ENCODE results near the gene CLASP1. TPM values are rescaled to one million over a fixed set of nuclear protein-coding genes. Genes with fewer than 3 reads are reported as not detected.
"Not testable (repeated sequence)": the region's sequence is repeated elsewhere in the genome, so short reads cannot be mapped to it uniquely, and the experiment has no call there.

Gene CLASP1
- polyA plus RNA-seq, 3 donors: 7.9 to 17.1 (median 16.2) TPM

DNA sequence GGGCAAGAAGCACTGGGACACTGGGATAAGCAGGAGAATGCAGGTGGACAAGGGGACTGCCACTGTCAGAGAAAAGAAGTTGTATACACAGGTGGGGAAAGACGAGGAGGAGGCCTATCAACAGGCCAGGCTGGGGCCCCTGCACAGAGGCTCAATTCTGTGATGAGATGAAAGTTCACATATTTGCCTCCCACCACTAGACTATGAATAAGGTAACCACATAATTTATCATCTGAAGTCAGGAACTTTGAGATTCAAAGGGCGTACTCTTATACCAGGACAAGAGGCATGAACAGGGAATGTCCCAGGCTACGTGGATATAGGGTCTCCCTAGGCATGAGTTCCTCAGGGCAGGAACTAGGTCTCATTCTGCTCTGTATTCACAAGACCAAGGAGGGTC, 84.4 kb downstream of the CLASP1 start:
- 65 to 97% (median 94%) methylated on average over 3 of the region's 3 CpGs for WGBS, 3 donors
- no peak overlapping the region for H3K27ac ChIP-seq (ENCODE audit: low read depth, low read length)

DNA sequence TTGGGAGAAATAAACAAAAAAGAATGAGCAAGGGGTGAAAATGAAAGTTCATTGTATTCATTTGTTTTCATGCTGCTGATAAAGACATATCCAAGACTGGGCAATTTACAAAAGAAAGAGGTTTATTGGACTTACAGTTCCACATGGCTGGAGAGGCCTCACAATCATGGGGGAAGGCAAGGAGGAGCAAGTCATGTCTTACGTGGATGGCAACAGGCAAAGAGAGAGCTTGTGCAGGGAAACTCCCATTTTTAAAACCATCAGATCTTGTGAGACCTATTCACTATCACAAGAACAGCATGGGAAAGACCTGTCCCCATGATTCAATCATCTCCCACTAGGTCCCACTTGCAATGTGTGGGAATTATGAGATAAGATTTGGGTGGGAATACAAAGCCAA, 85.5 kb downstream of the CLASP1 start:
- WGBS, 3 donors: 65 to 81% (median 71%) methylated on average over 1 of the region's 1 CpG
- H3K27ac ChIP-seq (ENCODE audit: low read depth, low read length): not testable (repeated sequence)

GRCh38 chr2:121562269-121563176, 86.7 kb downstream of the CLASP1 start:
- H3K27ac ChIP-seq (ENCODE audit: low read depth, low read length): no peak overlapping the region
- 85 to 89% (median 87%) methylated on average over 4 of the region's 4 CpGs for WGBS, 3 donors

- WGBS, 3 donors: 76 to 96% (median 82%) methylated on average over 2 of the region's 2 CpGs
- no peak overlapping the region for H3K27ac ChIP-seq (ENCODE audit: low read depth, low read length)
These were observed 87.5 kb downstream of the CLASP1 start for GRCh38 chr2:121561617-121562268.

DNA sequence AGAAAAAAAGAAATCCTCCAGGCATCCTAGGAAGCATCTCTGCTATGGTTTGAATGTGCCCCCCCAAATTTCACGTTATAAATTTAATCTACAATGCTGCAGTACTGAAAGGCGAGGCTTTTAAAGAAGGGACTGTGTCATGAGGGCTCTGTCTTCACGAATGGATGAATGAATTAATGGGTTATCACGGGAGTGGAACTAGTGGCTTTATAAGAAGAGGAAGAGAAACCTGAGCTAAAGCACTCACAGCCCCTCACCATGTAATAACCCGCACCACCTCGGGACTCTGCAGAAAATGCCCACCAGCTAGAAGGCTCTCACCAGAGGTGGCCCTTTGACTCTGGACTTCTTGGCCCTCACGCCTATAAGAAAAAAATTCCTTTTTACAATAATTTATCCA, 90.9 kb downstream of the CLASP1 start:
- no peak overlapping the region for H3K27ac ChIP-seq (ENCODE audit: low read depth, low read length)
- 87 to 94% (median 88%) methylated on average over 7 of the region's 7 CpGs for WGBS, 3 donors

DNA sequence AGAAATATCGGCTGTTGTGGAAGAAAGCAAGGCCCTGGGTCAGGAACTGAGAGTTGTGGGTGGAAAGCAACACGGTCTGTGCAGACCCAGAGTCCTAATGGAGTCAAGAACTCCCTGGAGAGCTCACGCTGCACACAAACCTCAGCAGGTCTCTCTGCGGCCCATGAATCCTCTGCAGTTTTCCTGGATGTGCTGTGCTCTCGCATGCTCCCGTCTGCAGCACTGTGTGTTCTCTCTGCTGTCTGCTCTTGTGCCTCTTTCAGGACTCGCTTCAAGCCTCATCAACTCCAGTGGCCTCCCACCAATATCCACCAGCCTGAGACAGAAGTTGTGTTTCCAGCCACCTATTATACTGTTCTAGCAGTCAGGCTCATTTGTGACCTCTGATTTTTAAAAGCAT, 94.3 kb downstream of the CLASP1 start:
- H3K27ac ChIP-seq (ENCODE audit: low read depth, low read length): no peak overlapping the region
- WGBS, 3 donors: 78 to 83% (median 82%) methylated on average over 7 of the region's 7 CpGs

DNA sequence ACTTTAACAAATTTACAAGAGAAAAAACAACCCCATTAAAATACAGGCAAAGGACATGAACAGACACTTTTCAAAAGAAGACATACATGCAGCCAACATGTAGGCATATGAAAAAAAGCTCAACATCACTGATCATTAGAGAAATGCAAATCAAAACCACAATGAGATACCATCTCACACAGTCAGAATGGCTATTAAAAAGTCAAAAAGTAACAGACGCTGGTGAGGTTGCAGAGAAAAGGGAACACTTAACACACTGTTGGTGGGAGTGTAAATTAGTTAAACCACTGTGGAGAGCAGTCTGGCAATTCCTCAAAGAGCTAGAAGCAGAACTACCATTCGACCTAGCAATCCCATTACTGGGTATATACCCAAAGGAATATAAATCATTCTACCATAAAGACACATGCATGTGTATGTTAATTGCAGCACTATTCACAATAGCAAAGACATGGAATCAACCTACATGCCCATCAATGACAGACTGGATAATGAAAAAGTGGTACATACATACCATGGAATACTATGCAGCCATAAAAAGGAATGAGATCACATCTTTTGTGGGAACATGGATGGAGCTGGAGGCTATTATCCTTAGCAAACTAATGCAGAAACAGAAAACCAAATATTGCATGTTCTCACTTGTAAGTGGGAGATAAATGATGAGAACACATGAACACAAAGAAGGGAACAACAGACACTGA, 96.6 kb downstream of the CLASP1 start:
- H3K27ac ChIP-seq (ENCODE audit: low read depth, low read length): not testable (repeated sequence)
- 76 to 96% (median 86%) methylated on average over 2 of the region's 2 CpGs for WGBS, 3 donors

DNA sequence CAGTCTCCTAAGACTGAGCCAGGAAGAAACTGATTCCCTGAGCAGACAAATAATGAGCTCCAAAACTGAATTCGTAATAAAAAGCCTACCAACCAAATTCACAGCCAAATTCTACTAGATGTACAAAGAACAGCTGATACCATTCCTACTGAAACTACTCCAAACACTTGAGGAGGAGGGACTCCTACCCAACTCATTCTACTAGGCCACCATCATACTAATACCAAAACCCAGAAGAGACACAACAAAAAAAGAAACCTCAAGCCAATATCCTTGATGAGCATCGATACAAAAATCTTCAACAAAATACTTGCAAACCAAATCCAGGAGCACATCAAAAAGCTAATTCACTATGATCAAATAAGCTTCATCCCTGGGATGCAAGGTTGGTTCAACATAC, 98.6 kb downstream of the CLASP1 start:
- WGBS, 3 donors: 81 to 92% (median 85%) methylated on average over 2 of the region's 2 CpGs
- no peak overlapping the region for H3K27ac ChIP-seq (ENCODE audit: low read depth, low read length)

DNA sequence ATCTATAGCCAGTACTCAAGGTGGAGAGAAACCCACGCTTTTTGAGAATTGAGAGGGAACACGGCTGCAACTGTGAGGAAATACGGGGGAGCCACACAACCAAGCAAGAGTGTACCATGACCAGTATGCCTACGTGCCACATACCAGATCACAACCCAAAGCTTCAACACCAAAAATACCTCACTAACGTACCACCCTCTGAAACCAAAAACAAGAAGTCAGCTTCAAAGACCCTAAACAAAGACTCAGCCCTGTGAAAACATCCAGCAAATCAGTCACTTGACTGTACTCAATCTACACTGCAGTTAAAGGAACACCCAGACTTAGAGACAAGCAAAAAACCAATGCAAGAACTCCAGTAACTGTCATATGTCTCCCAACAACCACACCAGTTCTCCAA, 101.6 kb downstream of the CLASP1 start:
- 92 to 97% (median 93%) methylated on average over 5 of the region's 5 CpGs for WGBS, 3 donors
- no peak overlapping the region for H3K27ac ChIP-seq (ENCODE audit: low read depth, low read length)

GRCh38 chr2:121545913-121546312, 103.3 kb downstream of the CLASP1 start:
- 92 to 97% (median 94%) methylated on average over 2 of the region's 2 CpGs for WGBS, 3 donors
- H3K27ac ChIP-seq (ENCODE audit: low read depth, low read length): no peak overlapping the region

DNA sequence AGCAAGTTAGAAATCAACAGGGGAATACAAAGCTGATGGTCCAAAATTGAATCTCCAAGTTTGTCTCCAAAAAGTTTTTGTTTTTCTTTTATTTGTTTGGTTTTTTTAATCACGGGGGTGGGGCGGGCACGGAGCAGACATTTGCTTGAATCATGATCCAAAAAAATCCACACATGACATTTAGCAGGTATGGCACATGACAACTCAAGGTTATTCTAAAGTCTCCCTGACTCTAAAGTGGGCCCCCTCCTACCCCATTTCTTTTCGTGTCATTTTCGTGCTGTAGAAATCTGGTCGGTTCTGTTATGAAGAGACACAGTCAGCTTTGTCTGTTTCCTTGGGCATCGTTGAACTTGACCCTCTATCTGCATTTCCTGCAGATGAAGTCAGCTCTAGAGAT, 104.0 kb downstream of the CLASP1 start:
- 54 to 85% (median 75%) methylated on average over 7 of the region's 7 CpGs for whole genome bisulfite sequencing, 3 donors
- H3K27ac ChIP-seq (ENCODE audit: low read depth, low read length): no peak overlapping the region

- H3K27ac ChIP-seq (ENCODE audit: low read depth, low read length): no peak overlapping the region
- 58 to 79% (median 74%) methylated on average over 7 of the region's 7 CpGs for WGBS, 3 donors
These were observed 107.8 kb downstream of the CLASP1 start for GRCh38 chr2:121541495-121541894.

- WGBS, 3 donors: 77 to 89% (median 80%) methylated on average over 4 of the region's 4 CpGs
- H3K27ac ChIP-seq (ENCODE audit: low read depth, low read length): no peak overlapping the region
These were observed 109.4 kb downstream of the CLASP1 start for GRCh38 chr2:121539750-121540469.

DNA sequence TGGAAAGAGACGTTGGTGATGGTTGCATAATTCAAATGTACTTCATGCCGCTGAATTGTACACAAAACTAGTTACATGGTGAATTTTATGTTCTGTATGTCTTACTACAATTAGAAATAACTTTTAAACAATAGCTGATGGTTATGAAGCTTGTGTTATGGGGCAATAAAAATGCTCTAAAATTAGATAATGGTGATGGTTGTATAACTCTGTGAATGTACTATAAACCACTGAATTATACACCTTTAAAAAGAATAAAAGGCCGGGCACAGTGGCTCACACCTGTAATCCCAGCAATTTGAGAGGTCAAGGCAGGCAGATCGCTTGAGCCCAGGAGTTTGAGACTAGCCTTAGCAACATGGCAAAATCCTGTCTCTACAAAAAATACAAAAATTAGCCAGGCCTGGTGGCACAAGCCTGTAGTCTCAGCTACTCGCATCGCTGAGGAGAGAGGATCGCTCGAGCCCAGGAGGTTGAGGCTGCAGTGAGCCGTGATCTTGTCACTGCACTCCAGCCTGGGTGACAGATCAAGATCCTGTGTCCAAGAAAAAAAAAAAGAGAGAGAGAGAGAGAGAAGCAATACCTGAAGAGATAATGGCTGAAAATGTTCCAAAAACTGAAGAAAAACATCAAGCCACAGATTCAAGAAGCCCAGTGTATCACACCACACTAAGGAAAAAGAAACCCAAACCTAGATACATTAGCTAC, 112.3 kb downstream of the CLASP1 start:
- 86 to 88% (median 87%) methylated on average over 9 of the region's 9 CpGs for WGBS, 3 donors
- H3K27ac ChIP-seq (ENCODE audit: low read depth, low read length): no peak overlapping the region

- WGBS, 3 donors: 76 to 80% methylated on average over 1 of the region's 1 CpG; no CpG with 5 or more reads in 1 of the 3 donors
- H3K27ac ChIP-seq (ENCODE audit: low read depth, low read length): no peak overlapping the region
These were observed 112.9 kb downstream of the CLASP1 start for GRCh38 chr2:121536347-121536746.

GRCh38 chr2:121534007-121534406, 115.3 kb downstream of the CLASP1 start:
- no peak overlapping the region for H3K27ac ChIP-seq (ENCODE audit: low read depth, low read length)

GRCh38 chr2:121532894-121533293, 116.4 kb downstream of the CLASP1 start:
- no peak overlapping the region for H3K27ac ChIP-seq (ENCODE audit: low read depth, low read length)

DNA sequence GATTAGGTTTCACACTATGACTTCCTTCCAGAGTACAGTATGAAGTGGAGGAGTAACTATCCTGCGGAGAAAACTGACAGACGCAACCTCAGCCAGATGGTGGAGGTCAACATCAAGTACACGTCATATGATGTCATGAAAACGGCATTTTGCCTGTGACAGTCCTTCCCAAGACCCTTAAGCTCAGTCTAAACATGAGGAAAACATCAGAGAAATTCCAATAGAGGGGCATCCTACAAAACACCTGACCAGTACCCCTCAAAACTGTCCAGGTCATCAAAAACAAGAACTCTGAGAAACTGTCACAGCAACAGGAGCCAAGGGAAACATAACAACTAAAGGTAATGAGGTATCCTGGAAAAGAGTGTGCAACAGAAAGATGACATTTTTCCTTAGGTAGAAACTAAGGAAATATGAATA, 116.9 kb downstream of the CLASP1 start:
- H3K27ac ChIP-seq (ENCODE audit: low read depth, low read length): no peak overlapping the region
- WGBS, 3 donors: 19 to 33% (median 22%) methylated on average over 4 of the region's 4 CpGs

More at GRCh38 chr2:121532894-121533293, 116.4 kb downstream of the CLASP1 start:
- WGBS, 3 donors: 40 to 61% (median 51%) methylated on average over 6 of the region's 6 CpGs

All from adipose tissue (tissue), 3 donors.